GM23338 (cell line): ENCODE data around the gene CFTR.

Experiments
- CREB1 ChIP-seq: fragments of 250-450 bp; sonication (Bioruptor Pico); IDR thresholded peaks from 2 replicates; pipeline ENCODE4 v1.5.0; 2020; ENCODE audit warnings: low read depth, mild to moderate bottlenecking, moderate library complexity
- ETS1 ChIP-seq: IDR thresholded peaks from 2 replicates; pipeline ENCODE4 v1.6.1; 2016; ENCODE audit warnings: antibody characterized with exemption
- EZH2 ChIP-seq: fragments of 200-600 bp; sonication (generic); IDR thresholded peaks from one replicate; pipeline ENCODE4 v1.8.0; 2017; ENCODE audit warnings: antibody characterized with exemption, mild to moderate bottlenecking, low read depth; ENCODE audit not compliant: unreplicated experiment
- POLR2AphosphoS5 ChIP-seq: IDR thresholded peaks from 2 replicates; pipeline ENCODE4 v1.6.1; 2016; ENCODE audit warnings: antibody characterized with exemption, low read depth
- TF ChIP-seq, protein P1 (sequence below), 2 experiments: fragments of 200-600 bp in 1 of 2; sonication (generic) in 1 of 2; conservative IDR thresholded peaks; 2 replicates each; pipeline versions ENCODE4 v1.5.1 to v1.6.1; 2016 to 2017; ENCODE audit warnings: antibody characterized with exemption in 2 of 2, low read depth in 2 of 2, mild to moderate bottlenecking in 2 of 2, moderate library complexity in 1 of 2

- TF ChIP-seq, protein P1, sequence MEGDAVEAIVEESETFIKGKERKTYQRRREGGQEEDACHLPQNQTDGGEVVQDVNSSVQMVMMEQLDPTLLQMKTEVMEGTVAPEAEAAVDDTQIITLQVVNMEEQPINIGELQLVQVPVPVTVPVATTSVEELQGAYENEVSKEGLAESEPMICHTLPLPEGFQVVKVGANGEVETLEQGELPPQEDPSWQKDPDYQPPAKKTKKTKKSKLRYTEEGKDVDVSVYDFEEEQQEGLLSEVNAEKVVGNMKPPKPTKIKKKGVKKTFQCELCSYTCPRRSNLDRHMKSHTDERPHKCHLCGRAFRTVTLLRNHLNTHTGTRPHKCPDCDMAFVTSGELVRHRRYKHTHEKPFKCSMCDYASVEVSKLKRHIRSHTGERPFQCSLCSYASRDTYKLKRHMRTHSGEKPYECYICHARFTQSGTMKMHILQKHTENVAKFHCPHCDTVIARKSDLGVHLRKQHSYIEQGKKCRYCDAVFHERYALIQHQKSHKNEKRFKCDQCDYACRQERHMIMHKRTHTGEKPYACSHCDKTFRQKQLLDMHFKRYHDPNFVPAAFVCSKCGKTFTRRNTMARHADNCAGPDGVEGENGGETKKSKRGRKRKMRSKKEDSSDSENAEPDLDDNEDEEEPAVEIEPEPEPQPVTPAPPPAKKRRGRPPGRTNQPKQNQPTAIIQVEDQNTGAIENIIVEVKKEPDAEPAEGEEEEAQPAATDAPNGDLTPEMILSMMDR (conservative IDR thresholded peaks at IDR 0.05; ENCODE audit: low read depth in 2 of 2) = no peak
- TF ChIP-seq ETS1 (no peak), POLR2AphosphoS5 (no peak), EZH2 (no peak), CREB1 (CRISPR knock-in tag) (no peak)
Measured at GRCh38 chr7:117590191-117590590, 110.4 kb downstream of the CFTR start.
